GM21447 (cell line): ENCODE data around the gene NIPAL4.

Source experiments
- ATAC-seq: cut with Tn5 transposase; IDR thresholded peaks from one replicate; pipeline ENCODE4 v1.9.1; 2021; ENCODE audit not compliant: unreplicated experiment

The NIPAL4 gene

DNA sequence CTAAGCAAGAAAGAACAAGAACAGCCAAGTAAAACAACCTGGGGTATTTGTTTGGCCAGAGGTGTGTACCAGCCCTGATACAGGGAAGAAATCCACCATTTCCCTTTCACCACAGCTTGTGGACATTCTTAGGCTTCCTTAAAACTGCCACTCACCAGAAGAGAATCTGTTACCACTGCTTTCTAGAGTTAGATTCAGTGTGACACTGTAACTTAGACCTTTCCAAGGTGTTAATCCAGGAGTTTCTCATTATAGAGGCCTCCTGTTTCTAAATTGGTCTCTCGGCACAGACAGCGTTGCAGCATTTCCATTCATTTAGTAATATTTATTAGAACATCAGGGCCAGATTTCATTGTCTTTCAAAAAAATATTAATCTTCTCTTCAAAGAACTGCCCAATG, 55.0 kb downstream of the NIPAL4 start:
- no peak for ATAC-seq

- no peak for ATAC-seq
Measured at GRCh38 chr5:157516006-157516405, 56.0 kb downstream of the NIPAL4 start.

DNA sequence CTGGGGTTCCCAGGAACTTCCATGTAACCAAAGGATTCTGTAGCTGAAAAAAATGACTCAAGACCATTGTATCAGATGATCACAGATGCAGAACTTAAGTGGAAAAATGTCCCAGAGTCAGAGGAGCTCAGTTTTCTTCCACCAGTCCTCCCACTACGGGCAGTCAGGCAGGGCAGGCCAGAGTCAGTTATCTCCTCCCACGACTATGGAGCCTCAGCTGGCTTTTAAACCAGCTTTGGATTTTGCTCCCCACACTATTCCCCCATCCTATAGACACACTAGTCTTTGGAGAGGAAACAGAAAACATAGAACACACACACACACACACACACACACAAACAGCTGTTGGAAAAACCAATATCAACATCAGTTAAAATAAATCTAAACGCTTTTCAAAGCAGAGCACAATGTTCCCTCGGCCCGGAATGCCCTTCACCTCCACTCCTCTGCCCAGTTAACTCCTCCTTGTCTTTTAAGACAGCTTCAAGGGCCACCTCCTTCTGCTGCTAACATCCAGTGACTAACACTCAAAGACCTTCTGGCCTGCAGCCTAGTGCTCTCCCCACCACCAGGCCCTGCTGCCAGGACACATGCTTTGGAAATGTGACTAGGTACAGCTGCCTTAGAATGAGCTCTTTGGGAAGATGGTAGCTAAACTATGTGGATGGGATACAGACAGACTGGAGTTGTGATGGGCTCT, 56.8 kb downstream of the NIPAL4 start:
- ATAC-seq = no peak

- peak; percentile 91 for ATAC-seq
Measured at GRCh38 chr5:157518963-157519362, 59.0 kb downstream of the NIPAL4 start.

DNA sequence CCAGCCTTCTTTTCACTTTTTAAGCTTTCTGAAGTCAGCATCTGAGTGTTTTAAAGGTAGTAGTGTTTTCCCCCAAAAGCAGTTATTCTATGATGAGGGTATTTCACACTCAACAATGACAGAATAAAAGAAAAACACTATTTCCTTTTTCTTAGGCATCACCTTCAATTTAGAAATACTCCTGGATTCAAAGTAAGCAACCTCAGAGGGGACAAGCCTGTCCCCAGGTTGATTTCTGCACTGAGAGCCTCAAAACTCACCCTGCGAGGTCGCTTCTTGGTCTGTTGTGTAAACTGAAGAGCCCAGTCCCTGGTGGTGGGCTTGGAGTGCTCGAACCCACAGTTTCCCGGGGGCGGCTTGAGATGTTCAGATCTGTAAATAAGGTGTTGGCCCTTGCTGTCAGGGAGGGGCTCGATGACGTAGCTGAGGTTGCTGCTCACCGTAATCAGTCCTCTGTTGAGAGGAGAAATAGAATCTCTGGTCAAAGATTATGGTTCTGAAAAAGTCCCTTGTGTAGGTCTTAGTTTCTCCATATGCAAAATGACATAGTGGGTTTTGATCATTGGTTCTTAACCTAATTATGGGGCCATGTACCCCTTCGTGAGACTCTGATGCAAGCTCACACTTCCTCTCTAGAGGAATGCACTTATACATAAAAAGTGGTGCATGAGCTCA, 59.7 kb downstream of the NIPAL4 start:
- peak; percentile 52 for ATAC-seq

GRCh38 chr5:157520911-157521703, 61.1 kb downstream of the NIPAL4 start:
- no peak for ATAC-seq

GRCh38 chr5:157521704-157522029, 61.7 kb downstream of the NIPAL4 start:
- ATAC-seq = no peak

DNA sequence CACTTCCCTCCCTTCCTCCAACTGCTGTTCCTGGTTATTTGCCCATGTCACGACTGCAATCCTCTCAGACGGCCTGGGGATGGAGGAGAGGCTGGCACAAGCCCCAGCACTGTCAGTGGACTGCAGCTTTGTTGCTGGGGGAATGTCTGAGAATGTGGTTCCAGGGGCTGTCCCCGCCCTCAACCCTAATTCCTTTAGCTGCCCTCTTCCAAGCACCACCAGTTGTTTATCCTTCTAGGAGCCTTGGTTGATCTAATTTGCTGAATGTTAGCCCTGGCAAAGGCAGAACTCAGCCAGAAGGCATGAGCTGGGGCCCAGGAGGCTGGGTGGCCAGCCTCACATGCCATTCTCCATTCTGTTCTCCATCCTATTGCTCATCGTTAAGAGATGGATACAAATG, 64.0 kb downstream of the NIPAL4 start:
- ATAC-seq = no peak
